Measurements from ENCODE around the gene NRXN3.
A peak's percentile ranks its signal among the peaks of the same experiment; 100 is the strongest.

NRXN3 gene

DNA sequence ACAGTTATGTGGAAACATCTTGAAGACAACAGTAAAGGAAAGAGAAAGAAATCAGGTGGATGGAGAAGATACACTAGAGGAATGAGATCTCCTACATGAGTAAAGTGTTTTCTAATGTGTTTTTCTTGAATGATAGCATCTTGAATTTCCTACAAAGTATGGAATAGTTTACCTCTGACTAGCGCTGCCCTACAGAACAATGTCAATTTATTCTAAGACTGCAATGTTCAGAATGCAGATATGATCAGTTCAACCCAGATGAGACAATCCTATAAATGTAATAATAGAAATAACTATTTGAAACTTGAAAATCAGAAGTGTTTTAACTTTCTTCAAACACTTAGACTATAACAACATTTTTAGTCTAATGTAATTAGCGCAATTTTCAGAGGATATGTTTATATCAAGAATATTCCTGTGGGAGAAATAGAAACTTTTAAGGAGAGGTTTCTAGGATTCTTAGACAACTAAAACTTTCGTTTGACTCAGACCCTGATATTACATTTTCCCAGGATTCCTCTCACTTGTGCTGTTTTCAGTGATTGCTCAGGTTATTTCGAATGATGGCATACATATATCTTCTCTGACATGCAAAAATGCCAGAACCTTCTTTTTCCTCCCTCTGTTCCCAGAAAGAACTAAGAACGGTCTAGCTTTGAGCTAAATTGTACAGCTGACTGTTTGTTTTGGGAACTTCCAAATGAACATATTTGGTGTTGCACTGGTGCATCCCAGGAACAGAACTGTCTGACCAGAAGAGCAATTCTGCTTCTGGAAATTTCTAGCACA is 1023.7 kb downstream of the NRXN3 start:
- no peak for DNase-seq

DNA sequence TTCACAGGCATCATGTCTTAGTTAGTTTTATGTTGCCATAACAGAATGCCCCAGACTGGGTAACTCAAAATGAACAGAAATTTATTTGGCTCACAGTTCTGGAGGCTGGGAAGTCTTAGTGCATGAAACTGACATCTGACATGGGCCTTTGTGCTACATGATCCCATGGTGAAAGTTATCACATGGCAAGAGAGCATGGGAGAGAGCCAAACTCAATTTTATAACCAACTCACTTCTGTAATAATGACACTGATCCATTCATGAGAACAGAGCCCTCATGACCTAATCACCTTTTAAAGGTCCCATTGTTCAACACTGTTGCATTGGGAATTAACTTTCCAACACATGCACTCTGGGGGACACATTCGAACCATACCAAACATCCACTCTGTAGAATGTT is 1026.0 kb downstream of the NRXN3 start:
- no peak for DNase-seq

DNA sequence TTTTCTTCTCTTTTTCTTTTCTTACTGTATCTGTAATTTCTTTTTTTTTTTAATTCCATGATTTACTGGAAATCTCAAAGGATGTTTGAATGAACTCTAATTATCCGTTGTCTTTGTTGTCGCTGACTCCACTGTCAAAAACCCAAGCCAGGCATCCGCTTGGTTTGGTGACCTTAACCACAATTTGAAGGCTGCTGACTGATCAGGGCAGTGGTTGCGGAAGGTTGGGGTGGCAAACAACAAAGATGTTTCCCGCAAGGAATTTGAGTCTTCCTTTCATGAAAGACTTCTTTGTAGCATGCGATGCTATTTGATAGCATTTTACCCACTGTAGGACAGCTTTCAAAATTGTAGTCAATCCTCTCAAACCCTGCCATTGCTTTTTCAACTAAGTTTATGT is 1027.3 kb downstream of the NRXN3 start:
- no peak for DNase-seq

- no peak for DNase-seq
Observed at GRCh38 chr14:79199217-79199616, 1029.0 kb downstream of the NRXN3 start.

GRCh38 chr14:79201564-79202207 is 1031.5 kb downstream of the NRXN3 start:
- DNase-seq, result no peak

- no peak for DNase-seq
Observed at GRCh38 chr14:79204591-79204990, 1034.4 kb downstream of the NRXN3 start.

DNA sequence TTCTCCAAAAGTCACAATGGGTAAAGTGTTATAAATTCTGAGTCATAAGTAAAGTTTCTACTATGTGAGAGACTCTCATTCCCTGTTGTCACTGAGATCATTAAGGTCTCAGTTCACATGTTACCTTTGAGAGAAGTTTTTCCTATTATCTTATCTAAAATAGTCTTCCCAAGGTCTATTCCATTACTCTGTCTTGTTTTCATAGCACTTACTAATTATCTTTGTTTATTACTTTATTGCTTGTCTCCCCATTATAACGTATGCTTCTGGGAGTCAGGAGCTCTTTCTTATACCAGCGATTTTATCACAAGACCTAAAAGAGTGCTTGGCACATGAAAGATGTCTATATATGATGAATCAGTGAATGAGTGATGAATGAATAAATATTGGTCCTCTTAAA is 1039.2 kb downstream of the NRXN3 start:
- DNase-seq, result no peak

GRCh38 chr14:79225815-79226214 is 1055.6 kb downstream of the NRXN3 start:
- no peak for DNase-seq

- DNase-seq, result no peak
Observed at GRCh38 chr14:79229383-79229909, 1059.3 kb downstream of the NRXN3 start.

DNA sequence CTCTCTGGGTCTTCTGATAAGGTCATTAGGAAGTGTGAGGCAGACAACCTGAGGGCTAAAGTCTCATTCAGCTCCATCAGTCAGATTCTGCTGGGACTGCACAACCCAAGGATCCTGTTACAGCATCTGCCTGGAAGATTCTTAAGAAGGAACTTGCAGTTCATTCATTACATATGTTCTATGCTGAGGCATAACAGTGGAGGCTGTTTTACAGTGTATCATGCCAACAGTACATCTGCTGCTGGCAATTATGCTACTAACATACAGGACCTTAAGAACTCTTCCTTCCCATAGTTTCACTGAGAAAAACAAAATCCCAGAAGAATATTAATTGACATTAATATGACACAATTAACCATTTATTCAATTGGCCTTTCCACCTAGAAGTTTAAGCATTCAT is 1072.5 kb downstream of the NRXN3 start:
- no peak for DNase-seq

- no peak for DNase-seq
Observed at GRCh38 chr14:79246173-79246572, 1076.0 kb downstream of the NRXN3 start.

- DNase-seq, result no peak
Observed at GRCh38 chr14:79248126-79248525, 1078.0 kb downstream of the NRXN3 start.

- DNase-seq, result no peak
Observed at GRCh38 chr14:79248771-79249170, 1078.6 kb downstream of the NRXN3 start.

GRCh38 chr14:79251278-79251677 is 1081.1 kb downstream of the NRXN3 start:
- DNase-seq, result no peak

DNA sequence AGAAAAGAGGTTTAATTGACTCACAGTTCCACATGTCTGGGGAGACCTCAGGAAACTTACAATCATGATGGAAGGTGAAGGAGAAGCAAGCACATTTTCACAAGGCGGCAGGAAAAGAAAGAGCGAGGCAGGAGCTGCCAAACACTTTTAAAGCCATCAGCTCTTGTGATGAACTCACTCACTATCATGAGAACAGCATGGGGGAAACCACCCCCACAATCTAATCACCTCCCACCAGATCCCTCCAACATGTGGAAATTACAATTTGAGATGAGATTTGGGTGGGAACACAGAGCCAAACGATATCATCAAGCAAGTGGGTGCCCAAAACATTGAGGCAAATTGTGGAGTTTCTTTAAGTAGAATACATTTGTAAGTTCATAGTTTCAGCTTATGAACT is 1083.4 kb downstream of the NRXN3 start:
- DNase-seq, result no peak

- no peak for DNase-seq
Observed at GRCh38 chr14:79254069-79254775, 1084.0 kb downstream of the NRXN3 start.

DNA sequence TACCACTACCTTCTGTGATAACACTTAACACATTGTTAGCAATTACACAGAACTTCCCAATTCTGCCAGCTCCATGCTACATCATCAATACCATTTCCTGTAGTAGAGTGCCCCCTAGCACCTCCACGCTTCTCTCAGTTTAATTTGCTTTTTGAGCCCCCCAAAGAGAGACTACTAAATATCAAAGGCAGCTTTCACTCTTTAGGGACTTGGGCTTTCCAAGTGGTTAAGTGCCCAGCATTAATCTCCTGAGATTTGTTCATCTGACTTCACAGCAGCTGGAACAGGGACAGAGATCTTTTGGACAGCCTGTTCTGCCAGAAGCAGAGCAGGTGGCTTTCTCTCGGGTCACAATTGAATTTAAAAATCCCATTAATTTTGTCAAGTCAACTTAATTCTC is 1086.2 kb downstream of the NRXN3 start:
- no peak for DNase-seq

- peak in 3 of 58 donors; percentile 2 to 13 (median 6) for DNase-seq
Observed at GRCh38 chr14:79260406-79260805, 1090.2 kb downstream of the NRXN3 start.

GRCh38 chr14:79265366-79265946 is 1095.3 kb downstream of the NRXN3 start:
- no peak for DNase-seq

GRCh38 chr14:79270361-79270760 is 1100.2 kb downstream of the NRXN3 start:
- no peak for DNase-seq

DNA sequence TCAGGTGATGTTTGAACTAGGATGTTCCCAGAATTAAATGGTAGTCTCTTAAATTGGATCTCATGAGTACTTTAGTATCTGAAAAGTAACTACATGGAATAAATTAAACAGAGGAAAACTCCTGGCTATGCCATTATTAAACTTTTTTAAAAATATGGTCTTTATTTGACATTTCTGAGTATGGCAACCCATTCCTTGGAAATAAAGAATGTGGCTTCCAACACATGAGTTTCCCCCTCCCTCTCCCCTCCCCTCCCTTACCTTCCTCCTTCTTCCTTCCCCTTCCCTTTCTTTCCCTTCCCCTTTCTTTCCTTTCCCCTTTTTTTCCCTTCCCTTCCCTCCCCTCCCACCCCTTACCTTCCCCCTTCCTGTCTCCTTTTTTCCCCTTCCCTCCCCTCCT is 1100.9 kb downstream of the NRXN3 start:
- DNase-seq, result no peak

Data from anterior cingulate cortex (tissue), 58 donors.